ENCODE results near the gene HSFX2. TPM values are rescaled to one million over a fixed set of nuclear protein-coding genes. Genes with fewer than 3 reads are reported as not detected.
"Not testable (repeated sequence)": the region's sequence is repeated elsewhere in the genome, so short reads cannot be mapped to it uniquely, and the experiment has no call there.

HSFX2 gene
- total RNA-seq, 2 experiments from 2014 or later = not detected

DNA sequence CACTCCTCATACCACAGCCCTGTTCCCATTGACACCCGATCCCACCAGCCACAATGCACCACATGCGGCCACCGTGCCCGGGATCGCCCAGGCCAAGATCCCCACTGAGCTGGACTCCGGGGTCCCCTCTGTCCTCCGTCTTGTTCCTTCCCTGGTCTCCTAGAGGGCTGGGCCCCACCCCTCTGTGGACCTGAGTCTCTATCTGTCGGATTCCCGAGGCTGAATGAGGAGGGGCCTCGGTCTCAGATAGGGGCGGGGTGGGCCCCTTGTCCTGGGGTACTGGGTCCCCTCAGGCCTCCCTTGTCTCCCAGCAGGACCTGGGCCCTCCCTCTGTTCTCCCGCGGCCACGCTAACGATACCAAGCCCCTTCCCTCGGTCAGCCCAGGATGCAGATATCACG lies 9.5 kb downstream of the HSFX2 start:
- H3K4me3 Mint-ChIP-seq; CTCF ChIA-PET; intact Hi-C loops (cut with DNase I, micrococcal nuclease); DNase-seq; H3K27ac ChIP-seq (ENCODE audit: low read depth in 1 of 2, low read length in 2 of 2); H3K4me3 ChIP-seq (ENCODE audit: low read length); H3K27ac Mint-ChIP-seq; POLR2A ChIA-PET; H3K9me3 ChIP-seq (ENCODE audit: control insufficient read depth in 1 of 2, insufficient read depth in 1 of 2, low read length in 2 of 2); H3K4me1 ChIP-seq (ENCODE audit: insufficient read depth, low read length); H3K36me3 ChIP-seq (ENCODE audit: insufficient read depth, low read length); ATAC-seq (ENCODE audit: poor library complexity); H3K36me3 Mint-ChIP-seq (ENCODE audit: low read depth); H3K27me3 Mint-ChIP-seq; H3K4me1 Mint-ChIP-seq (ENCODE audit: low read depth); H3K9me3 Mint-ChIP-seq; H3K27me3 ChIP-seq (ENCODE audit: control insufficient read depth in 1 of 2, insufficient read depth in 2 of 2, low read length in 2 of 2): not testable (repeated sequence)

DNA sequence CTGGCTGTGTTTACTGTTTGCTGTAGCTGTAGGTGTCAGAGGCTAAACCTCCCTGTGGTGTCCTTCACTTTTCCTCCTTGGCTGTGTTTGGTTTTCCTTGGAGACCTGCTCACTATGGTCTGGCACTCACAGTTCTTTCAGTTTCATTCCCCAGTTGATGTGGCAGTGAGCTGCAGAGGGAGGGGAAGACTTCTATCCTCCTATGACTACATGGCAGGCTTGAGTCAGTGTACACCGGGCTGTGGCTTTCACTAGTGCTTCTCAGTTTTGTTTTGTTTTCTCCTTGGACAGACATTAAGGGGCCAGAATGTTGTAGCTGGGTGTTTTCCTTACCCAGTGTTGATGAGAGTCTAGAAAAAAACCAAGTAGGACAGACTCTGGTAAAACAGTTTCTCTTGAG lies 21.7 kb downstream of the HSFX2 start:
- H3K9me3 ChIP-seq (ENCODE audit: control insufficient read depth in 1 of 2, insufficient read depth in 1 of 2, low read length in 2 of 2); ATAC-seq (ENCODE audit: poor library complexity); H3K27ac Mint-ChIP-seq; H3K4me3 Mint-ChIP-seq; H3K4me1 Mint-ChIP-seq (ENCODE audit: low read depth); H3K27me3 Mint-ChIP-seq; POLR2A ChIA-PET; H3K36me3 ChIP-seq (ENCODE audit: insufficient read depth, low read length); H3K27ac ChIP-seq (ENCODE audit: low read depth in 1 of 2, low read length in 2 of 2); intact Hi-C loops (cut with DNase I, micrococcal nuclease); H3K4me1 ChIP-seq (ENCODE audit: insufficient read depth, low read length); H3K36me3 Mint-ChIP-seq (ENCODE audit: low read depth); H3K27me3 ChIP-seq (ENCODE audit: control insufficient read depth in 1 of 2, insufficient read depth in 2 of 2, low read length in 2 of 2); DNase-seq; H3K9me3 Mint-ChIP-seq; H3K4me3 ChIP-seq (ENCODE audit: low read length); CTCF ChIA-PET: not testable (repeated sequence)

DNA sequence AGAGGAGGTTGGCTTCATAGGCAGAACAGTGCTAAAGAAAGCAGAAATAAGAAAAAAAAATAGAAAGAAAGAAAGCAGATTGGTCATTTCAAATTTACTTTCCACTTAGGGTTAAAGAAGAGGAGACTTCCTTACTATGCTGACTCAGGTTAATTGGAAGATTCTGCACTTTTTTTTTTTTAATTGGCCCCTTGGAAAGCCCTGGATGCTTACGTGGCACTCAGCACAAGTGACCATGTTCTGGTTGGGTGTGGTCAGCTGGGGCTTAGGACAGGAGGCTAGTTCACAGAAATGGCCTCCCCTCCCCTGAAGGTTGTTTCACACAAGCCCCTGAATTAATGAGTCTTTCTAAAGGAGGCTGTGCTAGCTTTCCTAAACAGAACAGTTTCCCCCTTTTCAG lies 22.4 kb downstream of the HSFX2 start:
- H3K4me3 ChIP-seq (ENCODE audit: low read length) = no peak overlapping the region
- no peak overlapping the region for H3K27ac ChIP-seq (ENCODE audit: low read depth in 1 of 2, low read length in 2 of 2)
- H3K9me3 ChIP-seq (ENCODE audit: control insufficient read depth in 1 of 2, insufficient read depth in 1 of 2, low read length in 2 of 2) = no peaks in the 10 kb centered on the region
- ATAC-seq (ENCODE audit: poor library complexity) = no peak
- no peak for DNase-seq
- Mint-ChIP-seq H3K36me3 (ENCODE audit: low read depth) (no peaks in the 10 kb centered on the region), H3K4me1 (ENCODE audit: low read depth) (no peaks in the 10 kb centered on the region), H3K4me3 (no peak overlapping the region), H3K27me3 (no peaks in the 10 kb centered on the region), H3K27ac (no peak overlapping the region), H3K9me3 (no peaks in the 10 kb centered on the region)
- no peaks in the 10 kb centered on the region for H3K36me3 ChIP-seq (ENCODE audit: insufficient read depth, low read length)
- H3K4me1 ChIP-seq (ENCODE audit: insufficient read depth, low read length) = no peaks in the 10 kb centered on the region
- TF ChIP-seq, protein P1, sequence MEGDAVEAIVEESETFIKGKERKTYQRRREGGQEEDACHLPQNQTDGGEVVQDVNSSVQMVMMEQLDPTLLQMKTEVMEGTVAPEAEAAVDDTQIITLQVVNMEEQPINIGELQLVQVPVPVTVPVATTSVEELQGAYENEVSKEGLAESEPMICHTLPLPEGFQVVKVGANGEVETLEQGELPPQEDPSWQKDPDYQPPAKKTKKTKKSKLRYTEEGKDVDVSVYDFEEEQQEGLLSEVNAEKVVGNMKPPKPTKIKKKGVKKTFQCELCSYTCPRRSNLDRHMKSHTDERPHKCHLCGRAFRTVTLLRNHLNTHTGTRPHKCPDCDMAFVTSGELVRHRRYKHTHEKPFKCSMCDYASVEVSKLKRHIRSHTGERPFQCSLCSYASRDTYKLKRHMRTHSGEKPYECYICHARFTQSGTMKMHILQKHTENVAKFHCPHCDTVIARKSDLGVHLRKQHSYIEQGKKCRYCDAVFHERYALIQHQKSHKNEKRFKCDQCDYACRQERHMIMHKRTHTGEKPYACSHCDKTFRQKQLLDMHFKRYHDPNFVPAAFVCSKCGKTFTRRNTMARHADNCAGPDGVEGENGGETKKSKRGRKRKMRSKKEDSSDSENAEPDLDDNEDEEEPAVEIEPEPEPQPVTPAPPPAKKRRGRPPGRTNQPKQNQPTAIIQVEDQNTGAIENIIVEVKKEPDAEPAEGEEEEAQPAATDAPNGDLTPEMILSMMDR (IDR thresholded peaks at IDR 0.05) = no peak
- intact Hi-C loops (cut with DNase I, micrococcal nuclease) = no loop called here
- H3K27me3 ChIP-seq (ENCODE audit: control insufficient read depth in 1 of 2, insufficient read depth in 2 of 2, low read length in 2 of 2) = no peaks in the 10 kb centered on the region
- POLR2A ChIA-PET = no interaction called here
- CTCF ChIA-PET = no interaction called here

DNA sequence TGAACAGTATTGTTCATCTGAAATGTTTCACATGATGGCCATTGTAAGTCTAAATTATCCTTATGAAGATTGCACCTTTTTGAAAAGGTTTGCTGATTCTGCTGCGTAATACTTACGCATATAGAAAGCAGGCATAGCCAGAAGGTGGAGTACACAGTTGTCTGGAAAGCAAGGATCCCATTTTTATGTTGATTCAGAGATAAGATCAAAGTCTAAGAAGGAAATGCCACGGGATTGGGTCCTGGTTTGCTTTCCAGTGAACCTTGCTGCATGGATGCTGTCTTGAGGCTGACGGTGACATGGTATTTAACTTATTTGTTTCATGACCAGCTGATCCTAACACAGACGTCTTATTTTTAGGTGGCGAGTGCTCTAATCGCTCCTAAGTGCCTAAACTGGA lies 23.3 kb downstream of the HSFX2 start:
- H3K27me3 Mint-ChIP-seq = no peaks in the 10 kb centered on the region
- H3K4me3 ChIP-seq (ENCODE audit: low read length) = no peak overlapping the region
- no peaks in the 10 kb centered on the region for H3K36me3 Mint-ChIP-seq (ENCODE audit: low read depth)

More for the DNA sequence above, 23.3 kb downstream of the HSFX2 start:
- no peak overlapping the region for H3K27ac ChIP-seq (ENCODE audit: low read depth in 1 of 2, low read length in 2 of 2)
- intact Hi-C loops (cut with DNase I, micrococcal nuclease) = no loop called here
- CTCF ChIA-PET = no interaction called here
- Mint-ChIP-seq H3K27ac (no peak overlapping the region), H3K4me1 (ENCODE audit: low read depth) (no peaks in the 10 kb centered on the region), H3K9me3 (no peaks in the 10 kb centered on the region), H3K4me3 (no peak overlapping the region)
- H3K36me3 ChIP-seq (ENCODE audit: insufficient read depth, low read length) = no peaks in the 10 kb centered on the region
- no peak for DNase-seq
- H3K4me1 ChIP-seq (ENCODE audit: insufficient read depth, low read length) = no peaks in the 10 kb centered on the region
- POLR2A ChIA-PET = no interaction called here
- H3K9me3 ChIP-seq (ENCODE audit: control insufficient read depth in 1 of 2, insufficient read depth in 1 of 2, low read length in 2 of 2) = no peaks in the 10 kb centered on the region
- no peak for ATAC-seq (ENCODE audit: poor library complexity)
- no peaks in the 10 kb centered on the region for H3K27me3 ChIP-seq (ENCODE audit: control insufficient read depth in 1 of 2, insufficient read depth in 2 of 2, low read length in 2 of 2)
- TF ChIP-seq, protein P1 (IDR thresholded peaks at IDR 0.05) = no peak
